Mesendoderm (in vitro differentiated cells): ENCODE data around the gene PITPNM2.

Experiments
- DNase-seq: peaks from one replicate; pipeline ENCODE4 v3.0.0; 2013
- H2AK5ac ChIP-seq: 2 replicates; pipeline ENCODE4 v1.6.1; 2013; ENCODE audit warnings: low read length, inconsistent platforms
- H2BK120ac ChIP-seq: 2 replicates; pipeline ENCODE4 v1.6.1; 2013; ENCODE audit warnings: low read depth, mild to moderate bottlenecking, low read length, moderate library complexity, mixed read lengths
- H2BK15ac ChIP-seq: replicated peaks from 2 replicates; pipeline ENCODE4 v1.6.1; 2013; ENCODE audit warnings: low read depth, mild to moderate bottlenecking, moderate library complexity
- H2BK5ac ChIP-seq: 2 replicates; pipeline ENCODE4 v1.6.1; 2013; ENCODE audit warnings: low read length, inconsistent platforms
- H3K18ac ChIP-seq: 2 replicates; pipeline ENCODE4 v1.6.1; 2013; ENCODE audit warnings: mild to moderate bottlenecking, low read length, mixed read lengths
- H3K23ac ChIP-seq: one replicate; pipeline ENCODE4 v1.6.1; 2013; ENCODE audit warnings: low read length
- H3K27ac ChIP-seq: 2 replicates; pipeline ENCODE4 v1.5.1; 2013; ENCODE audit warnings: low read depth, mild to moderate bottlenecking, inconsistent platforms, low read length, moderate library complexity
- H3K27me3 ChIP-seq: 2 replicates; pipeline ENCODE4 v1.6.1; 2013; ENCODE audit warnings: low read length, control low read depth, mild to moderate bottlenecking, inconsistent platforms; ENCODE audit not compliant: insufficient read depth, poor library complexity
- H3K36me3 ChIP-seq: 2 replicates; pipeline ENCODE4 v1.6.1; 2013; ENCODE audit warnings: low read length, inconsistent platforms; ENCODE audit not compliant: control insufficient read depth, insufficient read depth
- H3K4ac ChIP-seq: one replicate; pipeline ENCODE4 v1.6.1; 2013; ENCODE audit warnings: low read depth, mild to moderate bottlenecking, low read length, moderate library complexity
- H3K4me1 ChIP-seq: 2 replicates; pipeline ENCODE4 v1.6.1; 2013; ENCODE audit warnings: low read depth, low read length, inconsistent platforms; ENCODE audit not compliant: control insufficient read depth
- H3K4me2 ChIP-seq: 2 replicates; pipeline ENCODE4 v1.6.1; 2013; ENCODE audit warnings: low read length
- H3K4me3 ChIP-seq: 2 replicates; pipeline ENCODE4 v1.5.1; 2013; ENCODE audit warnings: mild to moderate bottlenecking, low read length
- H3K56ac ChIP-seq: one replicate; pipeline ENCODE4 v1.6.1; 2013; ENCODE audit warnings: low read length
- H3K79me1 ChIP-seq: 2 replicates; pipeline ENCODE4 v1.6.1; 2013; ENCODE audit warnings: low read length, inconsistent platforms
- H3K79me2 ChIP-seq: 2 replicates; pipeline ENCODE4 v1.6.1; 2013; ENCODE audit warnings: mild to moderate bottlenecking, low read length; ENCODE audit not compliant: control insufficient read depth, insufficient read depth
- H3K9ac ChIP-seq: 2 replicates; pipeline ENCODE4 v1.6.1; 2013; ENCODE audit warnings: low read length, inconsistent platforms
- H4K5ac ChIP-seq: one replicate; pipeline ENCODE4 v1.6.1; 2013; ENCODE audit warnings: low read length
- H4K8ac ChIP-seq: one replicate; pipeline ENCODE4 v1.6.1; 2013; ENCODE audit warnings: low read depth, mild to moderate bottlenecking, control low read depth, low read length, moderate library complexity
- WGBS: extraction: QIAGEN DNeasy Blood & Tissue Kit; methylation state at CpG from one replicate; pipeline ENCODE4 v1.1.7; 2013; ENCODE audit warnings: low lambda C conversion rate, missing lambda C conversion rate; ENCODE audit not compliant: insufficient coverage; ENCODE audit errors: extremely low coverage; 5-methylcytosine and 5-hydroxymethylcytosine counted together

The PITPNM2 gene

GRCh38 chr12:123121670-123122069, 29.2 kb downstream of the PITPNM2 start:
- H3K79me2 ChIP-seq = no peaks in the 10 kb centered on the region
- no peak overlapping the region for H4K5ac ChIP-seq
- no peak overlapping the region for H2BK120ac ChIP-seq
- no peak overlapping the region for H2BK15ac ChIP-seq
- H4K8ac ChIP-seq = no peak overlapping the region
- no peak overlapping the region for H3K27ac ChIP-seq
- no peaks in the 10 kb centered on the region for H3K27me3 ChIP-seq
- H3K56ac ChIP-seq = no peak overlapping the region
- no peak overlapping the region for H3K4ac ChIP-seq
- no peak overlapping the region for H3K4me3 ChIP-seq
- no peak overlapping the region for H2BK5ac ChIP-seq
- H3K23ac ChIP-seq = no peak overlapping the region
- DNase-seq = no peak
- H2AK5ac ChIP-seq = no peak overlapping the region
- no peak overlapping the region for H3K4me2 ChIP-seq
- no peaks in the 10 kb centered on the region for H3K36me3 ChIP-seq
- no CpG with 5 or more reads among the region's 6 CpGs for WGBS
- H3K9ac ChIP-seq = no peak overlapping the region
- no peak overlapping the region for H3K18ac ChIP-seq
- H3K4me1 ChIP-seq = no peaks in the 10 kb centered on the region
- no peaks in the 10 kb centered on the region for H3K79me1 ChIP-seq

- no peak overlapping the region for H3K4me2 ChIP-seq
Measured at GRCh38 chr12:123120452-123121166, 30.3 kb downstream of the PITPNM2 start.

GRCh38 chr12:123119808-123120207, 31.1 kb downstream of the PITPNM2 start:
- H4K5ac ChIP-seq = no peak overlapping the region
- H4K8ac ChIP-seq = no peak overlapping the region
- H3K9ac ChIP-seq = no peak overlapping the region
- no peak overlapping the region for H3K56ac ChIP-seq
- no peak overlapping the region for H2AK5ac ChIP-seq
- no peak overlapping the region for H3K4me2 ChIP-seq
- no peak for DNase-seq
- no peak overlapping the region for H2BK5ac ChIP-seq
- H3K27me3 ChIP-seq = no peaks in the 10 kb centered on the region
- H3K4me3 ChIP-seq = no peak overlapping the region
- no peak overlapping the region for H3K18ac ChIP-seq
- no peak overlapping the region for H2BK120ac ChIP-seq
- no peak overlapping the region for H2BK15ac ChIP-seq
- no peaks in the 10 kb centered on the region for H3K36me3 ChIP-seq
- no peaks in the 10 kb centered on the region for H3K4me1 ChIP-seq
- no CpG with 5 or more reads among the region's 7 CpGs for WGBS
- no peaks in the 10 kb centered on the region for H3K79me2 ChIP-seq
- no peaks in the 10 kb centered on the region for H3K79me1 ChIP-seq
- H3K27ac ChIP-seq = no peak overlapping the region
- no peak overlapping the region for H3K4ac ChIP-seq
- no peak overlapping the region for H3K23ac ChIP-seq

More at GRCh38 chr12:123120452-123121166, 30.3 kb downstream of the PITPNM2 start:
- Histone ChIP-seq H3K36me3 (no peaks in the 10 kb centered on the region), H3K56ac (no peak overlapping the region), H2AK5ac (no peak overlapping the region), H3K18ac (no peak overlapping the region), H3K23ac (no peak overlapping the region), H2BK5ac (no peak overlapping the region), H3K4me3 (no peak overlapping the region), H3K27me3 (no peaks in the 10 kb centered on the region), H2BK15ac (no peak overlapping the region), H4K8ac (no peak overlapping the region), H3K9ac (no peak overlapping the region), H3K4me1 (no peaks in the 10 kb centered on the region), H4K5ac (no peak overlapping the region), H2BK120ac (no peak overlapping the region), H3K79me1 (no peaks in the 10 kb centered on the region), H3K79me2 (no peaks in the 10 kb centered on the region), H3K27ac (no peak overlapping the region), H3K4ac (no peak overlapping the region)
- WGBS = no CpG with 5 or more reads among the region's 3 CpGs
- no peak for DNase-seq

- Histone ChIP-seq H3K9ac (no peak overlapping the region), H3K23ac (no peak overlapping the region), H2BK15ac (no peak overlapping the region), H2AK5ac (no peak overlapping the region), H3K4me1 (no peaks in the 10 kb centered on the region), H4K5ac (no peak overlapping the region), H3K4me3 (no peak overlapping the region), H3K18ac (no peak overlapping the region), H3K27me3 (no peaks in the 10 kb centered on the region), H3K4ac (no peak overlapping the region), H3K79me2 (no peaks in the 10 kb centered on the region), H2BK120ac (no peak overlapping the region), H4K8ac (no peak overlapping the region), H3K27ac (no peak overlapping the region), H3K56ac (no peak overlapping the region), H2BK5ac (no peak overlapping the region), H3K4me2 (no peak overlapping the region), H3K36me3 (no peaks in the 10 kb centered on the region), H3K79me1 (no peaks in the 10 kb centered on the region)
- WGBS = no CpG with 5 or more reads among the region's 8 CpGs
- DNase-seq = no peak
Measured at GRCh38 chr12:123118497-123118896, 32.4 kb downstream of the PITPNM2 start.

GRCh38 chr12:123115409-123116121, 35.3 kb downstream of the PITPNM2 start:
- H3K27me3 ChIP-seq = no peaks in the 10 kb centered on the region
- no peak overlapping the region for H2BK120ac ChIP-seq
- no peak overlapping the region for H3K18ac ChIP-seq
- H2BK15ac ChIP-seq = no peak overlapping the region
- no CpG with 5 or more reads among the region's 8 CpGs for WGBS
- H3K79me2 ChIP-seq = no peaks in the 10 kb centered on the region
- H3K4ac ChIP-seq = no peak overlapping the region
- H2BK5ac ChIP-seq = no peak overlapping the region
- DNase-seq = no peak
- no peak overlapping the region for H3K9ac ChIP-seq
- no peaks in the 10 kb centered on the region for H3K79me1 ChIP-seq
- H3K4me2 ChIP-seq = no peak overlapping the region
- no peak overlapping the region for H4K8ac ChIP-seq
- no peak overlapping the region for H3K56ac ChIP-seq
- H3K4me3 ChIP-seq = no peak overlapping the region
- peaks cover 6% of the 10 kb centered on the region for H3K4me1 ChIP-seq
- H2AK5ac ChIP-seq = no peak overlapping the region
- no peaks in the 10 kb centered on the region for H3K36me3 ChIP-seq
- H3K23ac ChIP-seq = no peak overlapping the region
- H4K5ac ChIP-seq = no peak overlapping the region
- no peak overlapping the region for H3K27ac ChIP-seq
